ENCODE measurements around the gene ACSBG1. TPM values are rescaled to one million over a fixed set of nuclear protein-coding genes. Genes with fewer than 3 reads are reported as not detected.

ACSBG1 gene
- total and polyA plus RNA-seq, 10 of the 15 experiments (the other 5 are each of a cell fraction or from before 2014, with no cell fraction given): 0.11 to 0.75 (median 0.42) TPM

GRCh38 chr15:78257681-78258080, 23.3 kb upstream of the ACSBG1 start:
- no peaks in the 10 kb centered on the region for H3K4me1 ChIP-seq (ENCODE audit: control insufficient read depth, insufficient read depth, low read length)
- ChIA-PET POLR2A (no interaction called here), SMC1A (ENCODE audit: uncharacterized antibody, unreplicated experiment) (no interaction called here), RAD21 (ENCODE audit: unreplicated experiment) (no interaction called here), CTCF (interaction anchor here (0.6 to 1.5 kb wide), 5 partner anchors 11 to 149 kb away, joined by 3 to 6 read pairs (median 3); no protein-coding TSS in a partner anchor)
- H3K27me3 ChIP-seq (replicated peaks in 1 of 2; ENCODE audit: control insufficient read depth in 2 of 2, insufficient read depth in 2 of 2, low read length in 1 of 2): no peaks in the 10 kb centered on the region
- H2AFZ ChIP-seq (ENCODE audit: control insufficient read depth, low read depth, low read length): no peak overlapping the region
- no TSS peak for BruUV-seq (replicated peaks)
- no peak overlapping the region for H3K4me3 ChIP-seq
- no peaks in the 10 kb centered on the region for H3K79me2 ChIP-seq (ENCODE audit: control insufficient read depth, insufficient read depth, low read length)
- no peaks in the 10 kb centered on the region for H3K9me3 ChIP-seq (replicated peaks; ENCODE audit: control insufficient read depth, insufficient read depth, low read length)
- H3K4me2 ChIP-seq (ENCODE audit: control insufficient read depth, insufficient read depth): no peak overlapping the region
- no peaks in the 10 kb centered on the region for H3K36me3 ChIP-seq (ENCODE audit: control insufficient read depth in 2 of 2, insufficient read depth in 2 of 2, low read length in 1 of 2)
- TF ChIP-seq EED (IDR thresholded peaks at IDR 0.05; ENCODE audit: low read depth) (no peak), PRDM15 (CRISPR knock-in tag; IDR thresholded peaks at IDR 0.05) (no peak), NR2C2 (IDR thresholded peaks at IDR 0.05; ENCODE audit: borderline replicate concordance, control insufficient read depth, insufficient read length, low read depth) (no peak), BACH1 (IDR thresholded peaks at IDR 0.05; ENCODE audit: borderline replicate concordance) (no peak), RAD51 (IDR thresholded peaks at IDR 0.05) (no peak), ATF3 (IDR thresholded peaks at IDR 0.05; ENCODE audit: borderline replicate concordance, extremely low read depth, low read depth, low read length) (no peak), MYC (IDR thresholded peaks at IDR 0.05; ENCODE audit: insufficient read depth, insufficient read length, insufficient replicate concordance, low read length, severe bottlenecking) (no peak), SIN3A (IDR thresholded peaks at IDR 0.05; ENCODE audit: low read depth, low read length) (no peak), TAF1 (IDR thresholded peaks at IDR 0.05; ENCODE audit: borderline replicate concordance, low read depth, low read length) (no peak)
- no peak for FAIRE-seq
- intact Hi-C loops (cut with micrococcal nuclease; ENCODE audit: unreplicated experiment): no loop called here
- in situ Hi-C loops (cut with MboI): no loop called here
- H3K9ac ChIP-seq (ENCODE audit: control insufficient read depth, insufficient read depth, low read length): no peak overlapping the region
- no peak for ATAC-seq
- no peaks in the 10 kb centered on the region for H4K20me1 ChIP-seq (ENCODE audit: control insufficient read depth, insufficient read depth)
- H3K27ac ChIP-seq (ENCODE audit: control insufficient read depth, insufficient read depth): no peak overlapping the region
- no peak for DNase-seq (ENCODE audit: low read depth, low spot score)
- WGBS (ENCODE audit: insufficient coverage, insufficient replicate concordance, low lambda C conversion rate, missing lambda C conversion rate): 61% methylated on average over 3 of the region's 3 CpGs

Measured in GM12878 (cell line).